Body of pancreas (tissue), 4 donors: ENCODE measurements around the gene CFAP90.

Source experiments
- CTCF ChIP-seq, 7 experiments: fragments of 450-650 bp in 4 of 7; fragments of 200-600 bp in 3 of 7; sonication (generic) in 3 of 7; IDR thresholded peaks; one replicate each; pipeline ENCODE4 v1.5.1; 2016 to 2019; ENCODE audit warnings: antibody characterized with exemption in 7 of 7
- POLR2A ChIP-seq, 3 donors: fragments of 450-650 bp; IDR thresholded peaks; one replicate each; pipeline ENCODE4 v1.6.1; 2016; ENCODE audit warnings: antibody characterized with exemption in 3 of 3, mild to moderate bottlenecking in 2 of 3

DNA sequence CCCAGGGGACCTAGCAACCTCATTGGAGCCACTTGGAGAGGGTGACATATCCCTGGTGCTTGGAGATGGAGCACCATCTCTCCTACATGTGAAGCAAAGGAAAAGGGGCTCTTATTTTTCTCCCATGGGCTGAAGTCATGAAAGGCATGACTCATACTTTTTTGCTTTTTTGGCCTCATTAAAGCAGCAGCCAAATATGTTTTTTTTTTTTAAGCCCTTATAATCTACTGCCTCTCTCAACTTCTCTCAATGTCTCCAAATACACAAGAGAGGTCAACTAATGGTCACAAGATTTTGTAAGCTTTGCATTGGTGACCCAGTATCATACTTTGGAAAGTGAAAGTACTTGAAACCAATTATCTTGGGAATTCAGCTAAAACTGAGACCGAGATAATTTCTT lies 1.6 kb upstream of the CFAP90 start:
- no peak for TF ChIP-seq CTCF (IDR thresholded peaks at IDR 0.05)
- TF ChIP-seq POLR2A (IDR thresholded peaks at IDR 0.05) = no peak
